ENCODE measurements around the gene MRPL19. TPM values are rescaled to one million over a fixed set of nuclear protein-coding genes. Genes with fewer than 3 reads are reported as not detected.
A peak's percentile ranks its signal among the peaks of the same experiment; 100 is the strongest.
"Not testable (repeated sequence)": the region's sequence is repeated elsewhere in the genome, so short reads cannot be mapped to it uniquely, and the experiment has no call there.

MRPL19 gene
- total RNA-seq, 1 experiment from 2014 or later, result 65.4 TPM

DNA sequence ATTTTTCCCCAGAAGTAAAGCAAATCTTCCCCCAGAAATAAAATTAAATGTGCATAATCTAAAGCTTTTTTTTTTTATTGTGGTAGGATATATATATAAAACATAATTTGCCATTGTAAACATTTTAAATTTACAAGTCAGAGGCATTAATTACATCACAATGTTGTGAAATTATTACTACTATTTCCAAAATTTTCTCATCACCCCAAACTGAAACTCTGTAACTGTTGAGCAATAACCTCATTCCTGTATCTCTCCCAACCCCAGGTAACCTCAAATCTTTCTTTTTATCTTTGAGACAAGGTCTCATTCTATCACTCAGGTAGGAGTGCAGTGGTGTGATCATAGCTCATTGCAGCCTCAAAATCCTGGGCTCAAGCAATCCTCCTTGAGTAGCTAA is 11.2 kb downstream of the MRPL19 start:
- intact Hi-C loops (cut with micrococcal nuclease), result no loop called here
- H3K36me3 Mint-ChIP-seq (ENCODE audit: insufficient read depth, unreplicated experiment), result peaks cover 83% of the 10 kb centered on the region
- CTCF ChIA-PET, result interaction anchor here (0.7 to 1.2 kb wide), 2 partner anchors 19 to 185 kb away, joined by 3 to 4 read pairs; no protein-coding TSS in a partner anchor
- H3K4me3 Mint-ChIP-seq (ENCODE audit: unreplicated experiment), result no peak overlapping the region
- H3K9me3 Mint-ChIP-seq (ENCODE audit: unreplicated experiment), result peaks cover 22% of the 10 kb centered on the region
- BruUV-seq (replicated peaks), result no TSS peak
- POLR2A ChIA-PET, result interaction anchor here (0.5 to 4.5 kb wide), 3 partner anchors 9 to 21 kb away, joined by 3 to 17 read pairs (median 3); partner anchors contain the start of gene MRPL19
- peaks cover 13% of the 10 kb centered on the region for H3K4me1 Mint-ChIP-seq (ENCODE audit: insufficient read depth, unreplicated experiment)
- DNase-seq (ENCODE audit: unreplicated experiment), result no peak
- H3K27ac Mint-ChIP-seq (ENCODE audit: low read depth, unreplicated experiment), result peak overlapping the region; percentile 31
- no peaks in the 10 kb centered on the region for H3K27me3 Mint-ChIP-seq (ENCODE audit: insufficient read depth, unreplicated experiment)
- TF ChIP-seq, protein P1, sequence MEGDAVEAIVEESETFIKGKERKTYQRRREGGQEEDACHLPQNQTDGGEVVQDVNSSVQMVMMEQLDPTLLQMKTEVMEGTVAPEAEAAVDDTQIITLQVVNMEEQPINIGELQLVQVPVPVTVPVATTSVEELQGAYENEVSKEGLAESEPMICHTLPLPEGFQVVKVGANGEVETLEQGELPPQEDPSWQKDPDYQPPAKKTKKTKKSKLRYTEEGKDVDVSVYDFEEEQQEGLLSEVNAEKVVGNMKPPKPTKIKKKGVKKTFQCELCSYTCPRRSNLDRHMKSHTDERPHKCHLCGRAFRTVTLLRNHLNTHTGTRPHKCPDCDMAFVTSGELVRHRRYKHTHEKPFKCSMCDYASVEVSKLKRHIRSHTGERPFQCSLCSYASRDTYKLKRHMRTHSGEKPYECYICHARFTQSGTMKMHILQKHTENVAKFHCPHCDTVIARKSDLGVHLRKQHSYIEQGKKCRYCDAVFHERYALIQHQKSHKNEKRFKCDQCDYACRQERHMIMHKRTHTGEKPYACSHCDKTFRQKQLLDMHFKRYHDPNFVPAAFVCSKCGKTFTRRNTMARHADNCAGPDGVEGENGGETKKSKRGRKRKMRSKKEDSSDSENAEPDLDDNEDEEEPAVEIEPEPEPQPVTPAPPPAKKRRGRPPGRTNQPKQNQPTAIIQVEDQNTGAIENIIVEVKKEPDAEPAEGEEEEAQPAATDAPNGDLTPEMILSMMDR (IDR thresholded peaks at IDR 0.05; ENCODE audit: unreplicated experiment), result no peak

DNA sequence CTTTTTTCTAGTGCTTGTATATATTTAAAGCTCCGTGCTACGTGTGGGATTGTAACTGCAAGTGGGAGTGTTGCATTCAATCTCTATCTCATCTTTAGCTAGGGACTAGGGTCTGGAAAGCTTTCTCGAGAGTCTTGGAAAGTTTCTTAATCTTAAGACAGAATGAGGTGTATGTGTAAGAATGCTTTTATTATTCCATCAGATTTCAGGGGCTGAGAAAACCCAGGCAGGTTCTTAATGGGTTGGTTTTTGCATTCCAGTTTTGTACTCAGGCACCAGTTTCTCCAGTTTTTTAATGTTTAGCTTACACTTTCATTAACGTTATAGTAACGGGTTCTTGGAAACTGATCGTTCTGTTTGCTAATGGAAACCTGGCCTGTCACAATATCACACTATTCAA is 20.3 kb downstream of the MRPL19 start:
- no peak overlapping the region for H3K27ac Mint-ChIP-seq (ENCODE audit: low read depth, unreplicated experiment)
- ChIA-PET CTCF (interaction anchor here (0.6 to 3.0 kb wide), 3 partner anchors 12 to 58 kb away, joined by 3 to 17 read pairs (median 3); no protein-coding TSS in a partner anchor), POLR2A (interaction anchor here (0.7 to 2.0 kb wide), 2 partner anchors 9 to 10 kb away, joined by 3 to 5 read pairs; no protein-coding TSS in a partner anchor)
- no peaks in the 10 kb centered on the region for H3K27me3 Mint-ChIP-seq (ENCODE audit: insufficient read depth, unreplicated experiment)
- TF ChIP-seq, protein P1 (IDR thresholded peaks at IDR 0.05; ENCODE audit: unreplicated experiment), result no peak
- peaks cover 60% of the 10 kb centered on the region for H3K36me3 Mint-ChIP-seq (ENCODE audit: insufficient read depth, unreplicated experiment)
- intact Hi-C loops (cut with micrococcal nuclease), result no loop called here
- no TSS peak for BruUV-seq (replicated peaks)
- H3K4me1 Mint-ChIP-seq (ENCODE audit: insufficient read depth, unreplicated experiment), result no peaks in the 10 kb centered on the region
- no peak overlapping the region for H3K4me3 Mint-ChIP-seq (ENCODE audit: unreplicated experiment)
- no peaks in the 10 kb centered on the region for H3K9me3 Mint-ChIP-seq (ENCODE audit: unreplicated experiment)
- DNase-seq (ENCODE audit: unreplicated experiment), result no peak

DNA sequence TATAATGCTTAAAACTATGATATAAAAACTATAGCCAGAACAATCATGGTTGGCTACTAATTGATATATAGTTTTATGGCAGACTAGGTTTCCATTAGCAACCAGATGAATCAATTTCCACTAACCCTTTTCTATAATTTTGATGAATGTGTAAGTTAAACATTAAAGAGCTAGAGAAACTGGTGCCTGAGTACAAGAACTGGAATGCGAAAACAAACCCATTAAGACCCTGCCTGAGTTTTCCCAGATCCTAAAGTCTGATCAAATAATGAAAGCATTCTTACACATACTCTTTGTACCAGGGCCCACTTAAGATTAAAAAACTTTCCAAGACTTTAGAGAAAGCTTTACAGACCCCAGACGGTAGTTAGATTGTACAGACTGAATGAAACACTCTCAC is 21.3 kb downstream of the MRPL19 start:
- Mint-ChIP-seq H3K4me1 (ENCODE audit: insufficient read depth, unreplicated experiment) (no peaks in the 10 kb centered on the region), H3K4me3 (ENCODE audit: unreplicated experiment) (no peak overlapping the region), H3K36me3 (ENCODE audit: insufficient read depth, unreplicated experiment) (peaks cover 59% of the 10 kb centered on the region), H3K27ac (ENCODE audit: low read depth, unreplicated experiment) (no peak overlapping the region), H3K27me3 (ENCODE audit: insufficient read depth, unreplicated experiment) (no peaks in the 10 kb centered on the region), H3K9me3 (ENCODE audit: unreplicated experiment) (no peaks in the 10 kb centered on the region)
- ChIA-PET CTCF (interaction anchor here (0.7 to 3.0 kb wide), 4 partner anchors 9 to 27 kb away, joined by 3 to 17 read pairs (median 6); no protein-coding TSS in a partner anchor), POLR2A (interaction anchor here (1.3 to 2.0 kb wide), 2 partner anchors 9 to 11 kb away, joined by 5 read pairs; no protein-coding TSS in a partner anchor)
- no peak for DNase-seq (ENCODE audit: unreplicated experiment)
- intact Hi-C loops (cut with micrococcal nuclease), result no loop called here
- TF ChIP-seq, protein P1 (IDR thresholded peaks at IDR 0.05; ENCODE audit: unreplicated experiment), result no peak
- no TSS peak for BruUV-seq (replicated peaks)

DNA sequence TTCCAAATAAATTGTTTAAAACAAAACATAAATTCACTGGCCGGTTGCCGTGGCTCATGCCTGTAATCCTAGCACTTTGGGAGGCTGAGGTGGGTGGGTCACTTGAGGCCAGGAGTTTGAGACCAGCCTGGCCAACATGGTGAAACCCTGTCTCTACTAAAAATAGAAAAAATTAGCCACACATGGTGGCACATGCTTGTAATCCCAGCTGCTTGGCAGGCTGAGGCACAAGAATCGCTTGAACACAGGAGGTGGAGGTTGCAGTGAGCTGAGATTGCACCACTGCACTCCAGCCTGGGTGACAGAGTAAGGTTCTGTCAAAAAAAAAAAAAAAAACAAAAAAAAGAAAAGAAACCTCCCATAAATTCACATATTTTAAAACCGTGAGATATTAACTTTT is 28.8 kb downstream of the MRPL19 start:
- H3K4me1 Mint-ChIP-seq (ENCODE audit: insufficient read depth, unreplicated experiment); H3K9me3 Mint-ChIP-seq (ENCODE audit: unreplicated experiment); H3K27me3 Mint-ChIP-seq (ENCODE audit: insufficient read depth, unreplicated experiment); H3K27ac Mint-ChIP-seq (ENCODE audit: low read depth, unreplicated experiment); intact Hi-C loops (cut with micrococcal nuclease); BruUV-seq (replicated peaks); DNase-seq (ENCODE audit: unreplicated experiment); H3K4me3 Mint-ChIP-seq (ENCODE audit: unreplicated experiment): not testable (repeated sequence)
- ChIA-PET POLR2A (interaction anchor here (0.6 kb wide), 1 partner anchor 1137 kb away, joined by 4 read pairs; no protein-coding TSS in a partner anchor), CTCF (interaction anchor here (6.6 kb wide), 1 partner anchor 35 kb away, joined by 65 read pairs; no protein-coding TSS in a partner anchor)
- H3K36me3 Mint-ChIP-seq (ENCODE audit: insufficient read depth, unreplicated experiment), result peaks cover 47% of the 10 kb centered on the region
